NCI-H2107 treated with DMSO at 0.1 percent for 48 hours (cell line): Measurements from ENCODE around the gene RTN4IP1.
A peak's percentile ranks its signal among the peaks of the same experiment; 100 is the strongest.
"Not testable (repeated sequence)": the region's sequence is repeated elsewhere in the genome, so short reads cannot be mapped to it uniquely, and the experiment has no call there.

ENCODE experiments used
- DNase-seq: peaks from one replicate; lab custom pipeline; 2025; ENCODE audit not compliant: unreplicated experiment; lab: John Stamatoyannopoulos, UW

Gene RTN4IP1

DNA sequence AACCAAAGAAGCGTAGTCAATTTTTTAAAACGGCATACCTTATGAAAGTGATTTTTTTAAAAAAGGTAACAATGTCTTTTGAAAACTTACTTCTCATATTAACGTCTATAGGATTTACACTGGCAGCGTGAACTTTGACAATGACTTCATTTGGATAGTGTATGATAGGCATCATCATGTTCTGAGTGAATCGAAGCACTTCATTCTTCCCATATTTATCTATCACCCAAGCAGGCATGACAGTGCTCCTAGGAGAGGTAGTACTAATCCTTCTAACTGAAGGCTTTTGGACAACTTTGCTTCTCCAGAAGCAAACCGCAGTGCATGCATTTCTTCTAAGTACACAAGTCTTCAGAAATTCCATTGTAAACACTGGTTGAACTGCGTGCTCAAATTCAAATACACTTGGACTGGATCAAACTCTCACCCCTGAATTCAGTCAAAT is 618 bp downstream of the RTN4IP1 start:
- DNase-seq, result peak; percentile 32

DNA sequence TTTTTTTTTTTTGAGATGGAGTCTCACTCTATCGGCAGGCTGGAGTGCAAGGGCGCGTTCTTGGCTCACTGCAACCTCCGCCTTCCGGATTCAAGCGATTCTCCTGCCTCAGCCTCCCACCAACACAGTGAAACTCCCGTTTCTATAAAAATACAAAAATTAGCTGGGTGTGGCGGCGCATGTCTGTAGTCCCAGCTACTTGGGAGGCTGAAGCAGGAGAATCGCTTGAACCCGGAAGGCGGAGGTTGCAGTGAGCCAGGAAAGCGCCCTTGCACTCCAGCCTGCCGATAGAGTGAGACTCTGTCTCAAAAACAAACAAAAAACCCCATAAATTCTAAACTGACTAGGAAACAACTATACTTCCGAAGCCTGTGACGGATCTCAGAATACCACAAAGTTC is 1.5 kb downstream of the RTN4IP1 start:
- DNase-seq, result not testable (repeated sequence)

DNA sequence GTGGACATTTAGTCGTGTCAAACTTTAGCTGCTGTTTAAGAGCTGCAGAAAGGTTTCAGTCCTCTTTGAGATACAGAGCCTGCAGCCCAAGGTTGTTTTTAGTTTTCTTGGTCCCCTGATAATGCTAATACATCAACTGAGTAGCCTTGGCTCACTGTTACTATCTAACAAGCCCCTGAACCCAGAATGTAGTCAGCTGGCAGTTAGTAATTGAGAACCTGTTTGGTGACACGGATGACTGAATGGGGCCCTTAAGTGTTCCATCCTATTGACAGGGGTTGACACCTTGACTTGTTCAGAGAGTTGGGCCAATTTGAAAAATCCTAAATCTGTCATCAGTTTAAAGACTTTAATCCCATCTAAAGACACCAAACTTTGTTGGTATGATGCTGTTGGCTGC is 2.8 kb downstream of the RTN4IP1 start:
- DNase-seq, result no peak

DNA sequence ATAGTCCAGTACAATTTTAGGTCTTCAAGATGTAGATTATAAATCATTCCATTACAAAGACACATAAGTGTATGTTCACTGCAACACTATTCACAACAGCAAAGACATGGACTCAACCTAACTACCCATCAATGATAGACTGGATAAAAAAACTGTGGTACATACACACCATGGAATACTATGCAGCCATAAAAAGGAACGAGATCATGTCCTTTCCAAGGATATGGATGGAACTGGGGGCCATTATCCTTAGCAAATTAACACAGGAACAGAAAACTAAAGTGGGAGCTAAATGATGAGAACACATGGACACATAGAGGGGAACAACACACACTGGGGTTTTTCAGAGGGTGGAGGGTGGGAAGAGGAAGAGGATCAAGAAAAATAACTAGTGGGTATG is 6.3 kb downstream of the RTN4IP1 start:
- no peak for DNase-seq

DNA sequence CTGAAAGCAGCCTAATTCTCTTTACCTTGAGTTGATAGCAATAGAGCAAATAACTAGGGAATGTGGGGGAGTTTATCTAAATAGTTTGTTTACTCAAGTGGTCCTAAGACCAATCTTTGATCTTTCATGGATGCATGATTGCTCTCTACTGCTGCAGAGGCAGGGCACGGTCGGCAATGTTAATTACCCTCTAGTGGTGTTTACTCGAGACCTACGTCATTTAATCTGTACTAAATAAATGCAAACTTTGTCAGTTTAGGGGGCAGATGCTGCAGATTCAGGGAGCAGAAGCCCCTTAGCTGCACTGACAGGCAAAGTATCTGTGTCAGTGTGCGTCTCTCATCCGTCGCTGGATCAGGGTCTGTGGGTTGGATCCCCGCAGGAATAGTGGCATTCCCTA is 6.9 kb downstream of the RTN4IP1 start:
- no peak for DNase-seq

DNA sequence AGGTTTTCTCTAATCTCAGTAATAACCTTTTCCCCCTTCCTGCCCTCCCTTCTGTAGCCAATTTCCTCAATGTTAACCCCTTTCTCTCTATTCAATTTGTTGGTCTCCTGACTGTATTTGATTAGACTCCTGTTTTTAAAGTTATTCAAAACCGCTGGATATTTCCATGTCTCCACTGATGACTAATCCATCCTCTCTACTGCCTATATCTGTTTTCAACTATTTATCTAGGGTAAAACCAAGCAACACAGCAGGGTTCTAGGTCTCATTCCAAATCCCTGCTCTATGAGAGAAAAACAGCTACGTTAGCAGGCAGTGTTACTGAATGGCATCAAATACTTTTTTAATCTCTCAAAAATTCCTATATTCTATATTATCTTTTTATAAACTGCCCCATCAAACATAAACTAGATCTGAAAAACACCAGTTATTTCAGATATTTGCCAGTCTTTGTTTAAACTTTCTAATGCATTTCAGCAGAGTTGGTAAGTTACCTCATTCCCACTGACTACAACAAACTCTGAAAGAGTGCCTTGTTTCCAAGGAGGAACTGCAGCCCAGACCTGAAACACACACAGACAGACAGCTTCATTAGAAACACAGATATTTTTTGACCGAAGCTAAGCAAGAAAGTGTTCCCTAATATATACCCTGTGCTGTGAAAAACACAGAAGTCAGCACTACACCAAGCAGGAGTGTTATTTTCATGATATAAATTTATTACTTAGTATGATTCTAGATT is 8.2 kb downstream of the RTN4IP1 start:
- DNase-seq, result no peak

DNA sequence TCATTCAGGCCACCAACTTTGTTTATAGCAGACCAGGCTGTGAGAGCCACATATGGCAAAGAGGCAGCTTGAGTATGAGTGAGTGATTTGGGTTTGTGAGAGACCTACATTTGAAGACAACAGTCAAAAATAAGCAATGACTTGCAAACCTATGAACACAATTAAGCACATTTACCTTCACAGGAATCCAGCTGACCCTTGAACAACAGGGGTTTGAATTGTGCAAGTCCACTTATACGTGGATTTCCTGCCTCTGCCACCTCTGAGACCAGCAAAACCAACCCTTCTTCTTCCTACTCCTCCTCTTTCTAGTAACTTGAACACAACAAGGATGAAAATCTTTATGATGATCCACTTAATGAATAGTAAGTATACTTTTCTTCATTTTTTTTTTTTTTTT is 10.1 kb downstream of the RTN4IP1 start:
- DNase-seq, result no peak

DNA sequence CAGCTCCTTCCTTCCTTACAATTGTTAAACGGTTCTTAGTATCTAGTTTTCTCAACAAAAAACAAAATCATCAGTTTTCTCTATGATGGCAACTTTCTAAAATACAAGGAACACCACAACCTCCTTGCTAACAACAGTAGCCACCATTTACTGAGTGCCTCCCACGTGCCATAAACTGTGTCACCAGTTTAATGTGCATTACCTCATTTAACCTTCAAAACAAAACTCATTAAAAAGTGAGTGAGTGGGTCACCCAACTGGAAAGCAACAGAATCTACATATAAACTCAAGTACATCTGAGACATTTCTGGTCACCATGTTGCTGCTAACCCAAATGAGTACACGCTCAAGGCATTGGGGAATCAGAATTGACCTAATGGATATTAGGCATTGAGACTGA is 11.0 kb downstream of the RTN4IP1 start:
- DNase-seq, result no peak

DNA sequence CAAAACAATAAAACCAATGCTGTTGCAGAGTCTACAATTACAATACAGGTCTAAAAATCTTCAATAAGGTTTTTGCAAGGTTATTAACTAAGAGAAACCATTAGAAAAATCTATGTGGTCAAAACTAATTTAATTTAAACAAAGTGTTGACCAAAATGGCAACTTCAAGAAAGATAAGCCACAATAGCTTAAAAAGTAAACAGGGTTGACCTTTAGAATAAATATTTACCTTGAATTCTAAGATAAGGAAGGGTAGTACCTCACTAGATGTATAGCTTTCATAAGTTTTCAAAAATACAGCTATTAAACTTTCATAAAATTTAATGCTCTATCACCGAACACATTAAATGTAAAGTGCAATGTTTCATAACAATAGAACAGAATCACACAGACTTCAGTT is 11.4 kb downstream of the RTN4IP1 start:
- no peak for DNase-seq

DNA sequence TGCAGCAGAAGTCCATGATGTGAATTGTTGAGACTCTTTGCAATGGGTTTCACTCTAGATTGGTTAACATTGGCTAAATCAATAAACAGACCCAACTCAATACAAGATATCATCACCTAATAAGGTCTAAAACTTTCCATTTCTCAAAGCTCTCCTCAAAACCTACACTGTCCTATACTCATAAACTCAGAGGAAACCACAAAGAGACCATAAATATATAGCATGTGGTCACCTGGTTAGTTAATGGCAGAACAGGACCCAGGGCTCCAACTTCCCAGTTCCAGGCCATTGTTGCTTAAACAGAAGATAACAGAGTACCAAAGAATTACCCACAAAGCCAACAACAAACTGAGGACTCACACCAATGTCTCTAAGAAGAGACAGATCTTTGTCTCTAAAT is 12.0 kb downstream of the RTN4IP1 start:
- DNase-seq, result no peak

DNA sequence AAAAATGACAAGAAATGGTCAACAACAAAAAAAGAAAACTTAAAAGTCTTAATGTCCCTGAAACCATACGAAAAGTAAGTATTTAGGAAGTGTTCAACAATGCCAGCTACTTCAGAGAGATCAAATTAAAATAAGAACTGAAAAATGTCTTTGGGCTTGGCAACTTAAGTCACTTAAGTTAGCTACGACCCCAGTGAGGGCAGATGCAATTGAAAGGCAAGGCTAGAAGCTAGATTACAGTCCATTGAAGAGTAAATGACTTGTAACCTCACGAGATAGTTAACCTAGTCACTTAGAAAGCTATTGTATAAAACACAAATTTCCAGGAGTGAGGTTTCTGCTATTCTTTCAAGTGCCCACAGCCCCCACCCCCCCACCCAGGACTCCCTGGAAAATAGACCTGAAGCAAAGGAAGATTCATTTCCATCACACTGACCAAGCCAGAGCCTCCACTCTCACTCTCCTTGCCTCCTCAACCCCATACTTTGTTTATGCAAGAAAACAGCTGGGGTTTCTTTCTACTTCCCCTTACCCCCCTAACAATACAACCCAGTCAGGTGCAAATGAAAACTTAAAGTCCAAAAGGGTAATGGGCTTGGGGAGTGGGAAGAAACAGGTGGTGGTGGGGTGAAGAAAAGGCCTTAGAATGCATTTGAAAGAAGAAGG is 14.6 kb downstream of the RTN4IP1 start:
- no peak for DNase-seq

DNA sequence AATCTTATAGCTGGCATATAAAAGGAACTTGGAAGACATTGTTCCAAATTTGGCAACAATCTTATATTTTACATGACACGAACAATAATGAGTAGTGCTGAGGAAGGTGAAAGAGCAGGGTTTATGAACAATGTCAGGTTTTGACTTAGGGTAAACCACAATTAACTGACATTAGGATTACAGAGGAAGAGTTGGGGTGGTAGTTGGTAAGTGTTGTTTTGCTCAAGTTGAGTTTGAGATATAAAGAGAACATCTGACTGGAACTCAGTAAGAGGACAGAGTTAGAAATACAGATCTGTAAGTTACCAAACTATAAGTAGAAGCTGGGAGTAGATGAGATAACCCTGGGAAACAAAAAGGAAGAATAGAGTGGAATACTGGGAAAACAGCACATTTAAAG is 15.1 kb downstream of the RTN4IP1 start:
- no peak for DNase-seq

DNA sequence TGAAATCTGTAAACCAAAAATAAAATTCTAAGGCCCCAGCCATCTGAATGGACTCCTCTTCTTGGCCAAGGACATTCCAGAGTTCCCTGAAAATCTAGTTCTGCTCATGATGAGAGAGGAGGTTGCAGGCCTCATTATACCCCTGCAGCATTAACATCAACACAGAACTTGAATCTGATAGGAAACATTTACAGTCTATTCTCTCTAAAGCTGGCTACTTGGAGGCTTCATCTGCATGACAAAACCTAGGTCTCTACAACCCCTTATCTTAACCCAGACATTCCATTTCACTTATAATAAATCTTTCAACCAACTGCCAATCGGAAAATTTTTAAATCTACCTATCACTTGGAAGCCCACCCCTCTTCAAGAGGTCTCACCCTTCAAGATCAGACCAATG is 15.7 kb downstream of the RTN4IP1 start:
- DNase-seq, result no peak

DNA sequence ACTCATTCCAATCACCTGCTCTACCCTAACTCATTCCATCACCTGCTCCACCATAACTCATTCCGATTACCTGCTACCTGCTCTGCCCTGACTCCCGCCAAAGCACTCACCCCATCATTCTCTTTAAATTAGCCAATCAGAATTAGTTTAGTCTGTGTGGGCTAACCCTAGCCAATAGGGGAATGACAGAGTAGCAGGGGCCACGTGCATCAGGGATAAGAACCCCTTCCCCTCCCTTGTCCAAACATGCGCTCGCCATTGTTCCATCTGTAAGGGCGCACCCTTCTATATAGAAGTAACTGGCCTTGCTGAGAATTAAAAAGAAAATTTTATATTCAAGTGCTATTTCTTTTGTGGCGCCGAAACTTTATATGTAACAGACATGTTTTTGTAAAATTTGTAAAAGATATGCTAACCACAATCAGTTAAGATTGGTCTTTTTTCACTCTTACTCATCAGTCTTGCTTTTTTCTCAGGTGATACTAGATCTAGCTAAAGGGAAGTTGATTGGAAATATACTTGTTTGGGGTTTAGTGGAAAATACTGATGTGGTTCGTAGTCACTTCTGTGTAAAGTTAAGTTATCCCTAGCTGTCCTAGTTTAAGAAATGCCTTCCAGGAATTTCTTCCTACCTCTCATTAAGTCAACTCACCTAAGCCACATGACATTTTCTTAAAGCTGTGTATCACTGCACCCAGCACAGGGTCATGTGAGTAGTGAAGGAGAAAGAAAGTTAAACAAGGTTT is 16.5 kb downstream of the RTN4IP1 start:
- DNase-seq, result no peak

DNA sequence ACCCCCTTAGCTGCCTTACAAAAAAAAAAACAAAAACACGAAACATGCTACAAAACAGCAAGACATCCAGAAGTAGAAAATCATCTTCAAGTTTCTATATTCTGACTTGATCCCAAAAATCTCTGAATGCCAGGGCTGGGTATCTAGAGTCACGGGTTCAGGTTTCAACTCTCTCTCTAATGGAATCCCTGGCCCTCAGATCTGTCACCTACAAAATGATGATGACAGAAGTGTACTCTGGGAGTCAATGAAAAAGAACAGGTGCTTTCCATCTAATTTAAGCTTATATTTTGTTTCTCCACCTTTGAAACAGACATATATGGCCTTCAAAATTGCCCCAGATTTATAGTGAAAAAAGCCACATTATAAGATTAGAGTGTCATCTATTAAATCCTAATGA is 18.3 kb downstream of the RTN4IP1 start:
- DNase-seq, result no peak

DNA sequence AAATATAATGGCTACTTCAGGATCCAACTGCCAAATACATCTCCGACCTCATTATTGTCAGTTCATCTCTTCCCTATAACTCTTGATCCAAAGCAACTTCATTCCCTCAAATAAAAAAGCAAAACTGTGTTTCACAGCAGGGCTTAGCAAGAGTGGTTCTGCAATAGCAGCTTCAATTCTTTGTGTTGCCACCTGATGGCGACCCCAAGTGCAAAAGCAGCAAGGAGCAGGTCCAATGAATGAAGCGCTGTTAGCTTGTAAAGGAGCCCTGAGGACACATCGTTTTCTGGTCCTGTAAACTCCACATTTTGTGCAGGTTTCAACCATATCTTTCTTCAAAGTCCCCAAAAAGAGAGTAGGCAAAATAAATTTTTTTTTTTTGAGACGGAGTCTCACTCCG is 19.6 kb downstream of the RTN4IP1 start:
- peak; percentile 32 for DNase-seq

DNA sequence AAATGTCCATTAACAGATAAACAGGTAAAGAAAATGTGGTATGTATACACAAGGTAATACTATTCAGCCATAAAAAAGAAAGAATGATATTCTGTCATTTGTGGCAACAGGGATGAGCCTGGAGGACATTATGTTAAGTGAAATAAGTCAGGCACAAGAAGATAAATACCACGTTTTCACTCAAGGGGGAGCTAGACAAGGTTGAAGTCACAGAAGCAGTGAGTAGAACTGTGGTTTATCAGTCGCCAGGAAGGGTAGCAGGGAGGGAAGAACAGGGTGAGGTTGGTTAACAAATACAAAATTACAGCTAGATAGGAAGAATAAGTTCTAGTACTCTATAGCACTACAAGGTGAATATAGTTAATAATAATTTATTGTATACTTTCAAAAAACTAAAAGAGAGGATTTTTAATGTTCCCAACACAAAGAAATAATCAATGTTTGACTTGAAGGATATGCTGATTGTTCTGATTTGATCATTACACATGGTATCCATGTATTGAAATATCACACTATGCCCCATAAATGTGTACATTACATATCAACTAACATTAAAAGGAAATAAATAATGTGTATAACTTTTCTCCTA is 21.1 kb downstream of the RTN4IP1 start:
- peak; percentile 55 for DNase-seq

DNA sequence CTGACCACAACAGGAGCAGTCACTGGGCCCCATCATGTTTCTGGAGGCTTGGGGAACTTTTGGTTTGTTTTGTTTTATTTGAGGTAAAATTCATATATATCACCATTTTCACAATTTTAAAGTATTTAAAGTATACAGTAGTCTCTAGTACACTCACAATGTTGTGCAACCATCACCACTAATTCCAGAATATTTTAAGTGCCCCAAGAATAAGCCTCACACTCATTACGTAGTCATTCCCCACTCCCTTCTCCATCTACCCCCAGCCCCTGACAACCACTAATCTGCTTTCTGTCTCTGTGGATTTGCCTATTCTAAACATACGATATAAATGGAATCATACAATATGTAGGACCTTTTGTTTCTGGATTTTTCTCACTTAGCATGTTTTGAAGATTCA is 29.0 kb downstream of the RTN4IP1 start:
- DNase-seq, result no peak

DNA sequence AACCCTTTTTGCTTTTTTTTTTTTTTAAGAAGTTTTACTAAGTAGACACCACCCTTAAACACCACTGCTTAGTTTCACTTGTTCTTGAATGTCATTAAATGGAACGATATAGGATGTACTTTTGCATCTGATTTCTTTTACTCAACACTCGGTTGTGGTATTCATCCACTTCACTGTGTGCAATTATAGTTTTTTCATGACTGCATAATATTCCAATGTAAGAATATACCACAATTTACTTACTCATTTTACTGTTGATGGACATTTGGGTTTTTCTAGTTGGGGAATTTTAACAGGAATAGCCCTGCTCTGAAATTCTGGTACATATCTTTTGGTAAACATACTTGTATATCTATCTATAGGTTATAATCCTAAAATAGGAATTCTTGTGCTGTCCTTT is 29.9 kb downstream of the RTN4IP1 start:
- DNase-seq, result no peak

DNA sequence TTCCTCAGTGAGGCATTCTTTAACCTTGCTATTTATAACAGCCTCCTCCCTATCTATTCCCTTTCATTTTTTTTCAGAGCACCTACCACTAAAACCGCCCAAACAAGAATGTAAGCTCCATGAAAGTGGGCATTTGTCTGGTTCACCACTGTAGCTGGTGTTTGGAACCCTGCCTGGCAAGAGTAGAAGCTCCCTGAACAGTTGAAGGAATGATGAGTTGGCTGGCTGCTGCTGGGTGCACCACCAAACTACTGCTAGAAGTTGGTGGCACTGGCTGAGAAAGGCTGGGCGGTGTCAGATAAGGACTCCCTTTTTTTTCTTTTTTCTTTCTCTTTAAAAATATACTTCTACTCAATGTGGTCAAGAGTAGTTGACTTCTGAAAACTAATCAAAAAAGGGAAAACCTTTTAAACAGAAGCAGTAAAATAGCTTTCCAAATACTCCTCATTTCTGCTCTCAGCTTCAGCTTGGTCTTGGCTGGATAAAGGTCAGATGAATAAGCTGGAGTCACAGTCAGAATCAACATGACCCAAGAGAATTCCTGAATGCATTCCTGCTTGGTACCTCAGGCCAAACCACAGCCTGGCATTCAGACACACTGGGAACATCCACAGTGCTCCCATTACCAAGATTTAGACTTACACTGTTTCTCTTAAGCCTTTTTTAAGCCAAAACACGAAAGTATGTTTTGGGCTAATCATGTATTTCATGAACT is 38.0 kb downstream of the RTN4IP1 start:
- DNase-seq, result no peak

DNA sequence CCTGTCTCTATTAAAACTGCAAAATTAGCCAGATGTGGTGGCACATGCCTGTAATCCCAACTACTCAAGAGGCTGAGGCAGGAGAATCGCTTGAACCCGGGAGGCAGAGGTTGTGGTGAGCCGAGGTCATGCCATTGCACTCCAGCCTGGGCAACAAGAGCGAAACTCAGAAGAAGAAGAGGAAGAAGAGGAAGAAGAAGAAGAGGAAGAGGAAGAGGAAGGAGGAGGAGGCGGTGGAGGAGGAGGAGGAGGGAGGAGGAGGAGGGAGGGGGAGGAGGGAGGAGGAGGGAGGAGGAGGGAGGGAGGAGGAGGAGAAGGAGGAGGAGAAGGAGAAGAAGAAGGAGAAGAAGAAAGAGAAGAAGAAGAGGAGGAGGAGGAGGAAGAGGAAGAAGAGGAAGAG is 40.4 kb downstream of the RTN4IP1 start:
- not testable (repeated sequence) for DNase-seq
